ENCODE results near the gene SUGCT. TPM values are rescaled to one million over a fixed set of nuclear protein-coding genes. Genes with fewer than 3 reads are reported as not detected.

Gene SUGCT
- total RNA-seq, 1 experiment from 2014 or later: 5.4 TPM

DNA sequence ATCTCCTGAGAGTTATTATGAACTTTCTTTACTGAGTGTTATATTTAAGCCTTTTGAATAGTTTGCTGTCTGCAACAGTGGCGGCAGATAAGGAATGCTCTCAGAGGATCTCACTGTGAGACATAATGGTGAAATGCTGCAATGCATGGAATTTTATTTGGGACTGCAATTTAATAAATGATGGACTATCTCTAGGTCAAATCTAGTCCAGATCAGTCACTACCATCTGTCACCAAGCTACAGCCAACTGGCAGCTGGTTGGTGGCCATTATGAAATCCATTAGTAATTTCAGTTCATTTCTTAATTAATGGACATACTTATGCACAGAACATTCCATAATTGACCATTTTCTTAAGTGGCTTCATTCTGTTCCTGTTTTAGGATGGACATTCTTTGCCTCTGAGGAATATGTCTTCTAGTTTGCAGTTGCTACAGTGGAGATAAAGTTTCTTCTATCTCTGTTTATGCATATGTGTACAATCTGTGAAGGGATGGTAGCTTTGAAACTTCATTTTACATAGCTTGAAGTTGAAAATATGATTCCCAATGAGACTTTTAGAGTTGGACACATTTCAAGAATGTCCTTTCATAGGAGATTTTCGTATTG, 586.6 kb downstream of the SUGCT start:
- H2AFZ ChIP-seq (ENCODE audit: low read length): no peak overlapping the region
- H4K8ac ChIP-seq (replicated peaks; ENCODE audit: insufficient read length, low read depth, low read length): no peak overlapping the region
- no peak for DNase-seq
- H3K27ac ChIP-seq (ENCODE audit: insufficient read length, low read depth, low read length): no peak overlapping the region
- no peaks in the 10 kb centered on the region for H3K27me3 Mint-ChIP-seq (ENCODE audit: low read depth)
- H3K23ac ChIP-seq (ENCODE audit: insufficient read length, low read depth, low read length): no peak overlapping the region
- no peaks in the 10 kb centered on the region for H3K79me2 ChIP-seq (ENCODE audit: insufficient read depth, low read length)
- no peak overlapping the region for H3K4me2 ChIP-seq (ENCODE audit: insufficient read depth, insufficient read length, low read length)
- H3K4me1 ChIP-seq (ENCODE audit: insufficient read depth, low read length): no peaks in the 10 kb centered on the region
- H3K56ac ChIP-seq (ENCODE audit: insufficient read length, low read depth, low read length): no peak overlapping the region
- no peak overlapping the region for H3K4ac ChIP-seq (ENCODE audit: low read depth, low read length)
- H3K36me3 Mint-ChIP-seq (ENCODE audit: insufficient read depth in 1 of 3, low read depth in 3 of 3): no peaks in the 10 kb centered on the region
- H3K9me3 Mint-ChIP-seq: no peaks in the 10 kb centered on the region
- no peak overlapping the region for H3K14ac ChIP-seq (ENCODE audit: insufficient read depth, low read length)
- H2BK120ac ChIP-seq (ENCODE audit: low read depth, low read length, poor library complexity, severe bottlenecking): no peak overlapping the region
- WGBS (ENCODE audit: extremely low coverage, insufficient read length, low lambda C conversion rate): no CpG with 5 or more reads among the region's 2 CpGs
- no peak overlapping the region for H4K5ac ChIP-seq (ENCODE audit: insufficient read length, low read depth, low read length)
- no peak overlapping the region for H3K4me3 Mint-ChIP-seq
- no peaks in the 10 kb centered on the region for H3K79me1 ChIP-seq (ENCODE audit: insufficient read depth, low read depth, low read length, poor library complexity, severe bottlenecking)
- no peak overlapping the region for H3T11ph ChIP-seq (ENCODE audit: low read length)
- H2BK12ac ChIP-seq (ENCODE audit: insufficient read length, low read depth, low read length): no peak overlapping the region
- no peak overlapping the region for H4K91ac ChIP-seq (ENCODE audit: insufficient read length, low read depth, low read length)
- H2BK15ac ChIP-seq (ENCODE audit: low read depth, low read length): no peak overlapping the region
- H3K9ac ChIP-seq (ENCODE audit: extremely low read depth, insufficient read length, low read length): no peak overlapping the region
- no peak overlapping the region for H2BK5ac ChIP-seq (ENCODE audit: insufficient read length, low read length)
- no peak overlapping the region for H2BK20ac ChIP-seq (ENCODE audit: low read depth, low read length, poor library complexity, severe bottlenecking)
- no peaks in the 10 kb centered on the region for H3K27me3 ChIP-seq (ENCODE audit: insufficient read depth, low read length)
- H4K20me1 ChIP-seq (ENCODE audit: control insufficient read depth, insufficient read depth, insufficient read length): no peaks in the 10 kb centered on the region
- no peak overlapping the region for H2AK5ac ChIP-seq (ENCODE audit: insufficient read length, low read length)
- peaks cover 17 to 24% of the 10 kb centered on the region in 2 experiments for H3K4me1 Mint-ChIP-seq
- no peak overlapping the region for H3K27ac Mint-ChIP-seq
- no peaks in the 10 kb centered on the region for H3K23me2 ChIP-seq (ENCODE audit: insufficient read length, low read depth, low read length, poor library complexity, severe bottlenecking)
- H3K18ac ChIP-seq (ENCODE audit: insufficient read length, low read depth, low read length): no peak overlapping the region
- TF ChIP-seq, protein P1, sequence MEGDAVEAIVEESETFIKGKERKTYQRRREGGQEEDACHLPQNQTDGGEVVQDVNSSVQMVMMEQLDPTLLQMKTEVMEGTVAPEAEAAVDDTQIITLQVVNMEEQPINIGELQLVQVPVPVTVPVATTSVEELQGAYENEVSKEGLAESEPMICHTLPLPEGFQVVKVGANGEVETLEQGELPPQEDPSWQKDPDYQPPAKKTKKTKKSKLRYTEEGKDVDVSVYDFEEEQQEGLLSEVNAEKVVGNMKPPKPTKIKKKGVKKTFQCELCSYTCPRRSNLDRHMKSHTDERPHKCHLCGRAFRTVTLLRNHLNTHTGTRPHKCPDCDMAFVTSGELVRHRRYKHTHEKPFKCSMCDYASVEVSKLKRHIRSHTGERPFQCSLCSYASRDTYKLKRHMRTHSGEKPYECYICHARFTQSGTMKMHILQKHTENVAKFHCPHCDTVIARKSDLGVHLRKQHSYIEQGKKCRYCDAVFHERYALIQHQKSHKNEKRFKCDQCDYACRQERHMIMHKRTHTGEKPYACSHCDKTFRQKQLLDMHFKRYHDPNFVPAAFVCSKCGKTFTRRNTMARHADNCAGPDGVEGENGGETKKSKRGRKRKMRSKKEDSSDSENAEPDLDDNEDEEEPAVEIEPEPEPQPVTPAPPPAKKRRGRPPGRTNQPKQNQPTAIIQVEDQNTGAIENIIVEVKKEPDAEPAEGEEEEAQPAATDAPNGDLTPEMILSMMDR (conservative IDR thresholded peaks at IDR 0.05): no peak
- H3K9me3 ChIP-seq (ENCODE audit: control insufficient read depth, low read depth, low read length): no peaks in the 10 kb centered on the region
